Activated effector memory CD4-positive, alpha-beta T cell treated with anti-CD3 and anti-CD28 coated beads, Interleukin-2, amount 50 U/mL, for 16 hours (primary cell): Measurements from ENCODE around the gene AEN.

Source experiments
- DNase-seq: peaks from one replicate; pipeline ENCODE4 v3.0.0-alpha.2; 2020

The AEN gene

DNA sequence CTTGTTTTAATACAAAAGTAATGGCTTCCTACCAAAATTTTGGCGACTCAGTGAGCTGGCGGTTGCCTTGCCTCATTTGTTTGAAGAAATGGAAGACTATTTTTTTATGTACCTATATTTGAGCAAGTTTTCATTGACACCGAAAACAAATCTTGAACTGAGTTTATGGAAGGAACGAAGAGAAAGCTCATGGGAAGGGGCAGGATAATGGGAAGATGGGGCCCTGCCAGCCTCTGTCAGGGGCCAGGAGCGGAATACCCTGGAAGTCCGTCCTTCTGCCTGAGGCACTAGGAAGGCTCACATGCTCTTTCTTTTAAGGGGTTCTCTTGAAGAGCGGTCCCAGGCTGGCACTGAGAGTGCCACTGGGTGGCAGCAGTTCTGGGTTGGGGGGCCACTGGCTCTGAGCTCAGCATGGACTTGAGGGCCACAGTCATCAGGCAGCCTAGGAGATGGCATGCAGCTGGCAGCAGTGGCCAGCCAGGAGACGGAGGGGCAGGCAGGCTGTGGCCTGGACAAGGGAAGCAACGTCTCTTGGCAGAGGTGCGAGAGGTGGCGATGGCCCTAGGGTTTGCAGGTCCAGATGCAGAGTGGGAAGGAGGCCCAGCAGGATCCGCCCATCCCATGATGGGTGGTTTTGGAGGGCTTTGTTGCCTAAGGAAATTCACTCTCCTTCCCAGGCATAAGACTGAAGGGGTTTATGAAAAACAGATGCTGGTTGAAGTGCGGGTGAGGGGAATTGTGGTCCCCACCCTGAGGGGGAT, 59.3 kb downstream of the AEN start:
- no peak for DNase-seq

- no peak for DNase-seq
These were observed 60.6 kb downstream of the AEN start for GRCh38 chr15:88681610-88682221.
